NT2/D1 (cell line): Measurements from ENCODE around the gene KCNJ10.

Experiments used
- SUZ12 ChIP-seq: IDR thresholded peaks from 2 replicates; pipeline ENCODE4 v1.6.1; 2011; ENCODE audit not compliant: insufficient read length, insufficient read depth; ENCODE audit errors: extremely low read depth
- ZNF274 ChIP-seq: IDR thresholded peaks from 2 replicates; pipeline ENCODE4 v1.6.1; 2011; ENCODE audit warnings: mild to moderate bottlenecking, low read depth, low read length

GRCh38 chr1:160053548-160054365 lies 16.2 kb downstream of the KCNJ10 start:
- no peak for TF ChIP-seq ZNF274
- TF ChIP-seq SUZ12: no peak
